Stimulated activated CD4-positive, alpha-beta T cell treated with anti-CD3 and anti-CD28 coated beads, Interleukin-4, amount 100 ng/mL, for 24 hours (primary cell): Measurements from ENCODE around the gene MAG.

Source experiments
- DNase-seq: peaks from one replicate; pipeline ENCODE4 v3.0.0-alpha.2; 2020

MAG gene

GRCh38 chr19:35291916-35292315, at the start of gene MAG:
TSS of gene MAG (plus strand) at chr19:35292161. CDS start at chr19:35295409, 3,248 bp downstream.
- DNase-seq: no peak

GRCh38 chr19:35246466-35247092, 45.4 kb upstream of the MAG start:
- DNase-seq: no peak

- DNase-seq: peak; percentile 61
Observed at GRCh38 chr19:35247526-35248309, 44.2 kb upstream of the MAG start.

GRCh38 chr19:35248310-35249145, 43.4 kb upstream of the MAG start, which contains the start of gene LSR:
TSS of gene LSR (plus strand) at chr19:35249002. CDS start at chr19:35249023, 21 bp downstream.
- DNase-seq: peak; percentile 74

GRCh38 chr19:35249146-35249847, 42.7 kb upstream of the MAG start:
- no peak for DNase-seq

- DNase-seq: no peak
Observed at GRCh38 chr19:35249848-35250711, 41.9 kb upstream of the MAG start.

- no peak for DNase-seq
Observed at GRCh38 chr19:35251456-35251855, 40.5 kb upstream of the MAG start.

- no peak for DNase-seq
Observed at GRCh38 chr19:35253316-35254286, 38.4 kb upstream of the MAG start.

- peak; percentile 1 for DNase-seq
Observed at GRCh38 chr19:35254341-35255297, 37.3 kb upstream of the MAG start.

- no peak for DNase-seq
Observed at GRCh38 chr19:35256566-35256965, 35.4 kb upstream of the MAG start.

- DNase-seq: no peak
Observed at GRCh38 chr19:35257113-35257461, 34.9 kb upstream of the MAG start.

GRCh38 chr19:35260694-35261304, 31.2 kb upstream of the MAG start:
- DNase-seq: no peak

- DNase-seq: no peak
Observed at GRCh38 chr19:35261356-35262100, 30.4 kb upstream of the MAG start.

- DNase-seq: no peak
Observed at GRCh38 chr19:35262101-35262761, 29.7 kb upstream of the MAG start.

- no peak for DNase-seq
Observed at GRCh38 chr19:35264268-35265125, 27.5 kb upstream of the MAG start.

- DNase-seq: no peak
Observed at GRCh38 chr19:35265126-35265899, 26.6 kb upstream of the MAG start.
